ENCODE data around the gene PTCH1. TPM values are rescaled to one million over a fixed set of nuclear protein-coding genes. Genes with fewer than 3 reads are reported as not detected.

Gene PTCH1
- total and polyA plus RNA-seq, 2 donors (not counting 1 experiment from before 2014, with no cell fraction given) = 3.5 to 13.8 TPM

GRCh38 chr9:95436416-95436815 lies 80.4 kb downstream of the PTCH1 start:
- TF ChIP-seq EZH2 (IDR thresholded peaks at IDR 0.05; ENCODE audit: borderline replicate concordance, insufficient read depth, low read depth, low read length, poor library complexity, severe bottlenecking) = no peak
- TF ChIP-seq, protein P1, sequence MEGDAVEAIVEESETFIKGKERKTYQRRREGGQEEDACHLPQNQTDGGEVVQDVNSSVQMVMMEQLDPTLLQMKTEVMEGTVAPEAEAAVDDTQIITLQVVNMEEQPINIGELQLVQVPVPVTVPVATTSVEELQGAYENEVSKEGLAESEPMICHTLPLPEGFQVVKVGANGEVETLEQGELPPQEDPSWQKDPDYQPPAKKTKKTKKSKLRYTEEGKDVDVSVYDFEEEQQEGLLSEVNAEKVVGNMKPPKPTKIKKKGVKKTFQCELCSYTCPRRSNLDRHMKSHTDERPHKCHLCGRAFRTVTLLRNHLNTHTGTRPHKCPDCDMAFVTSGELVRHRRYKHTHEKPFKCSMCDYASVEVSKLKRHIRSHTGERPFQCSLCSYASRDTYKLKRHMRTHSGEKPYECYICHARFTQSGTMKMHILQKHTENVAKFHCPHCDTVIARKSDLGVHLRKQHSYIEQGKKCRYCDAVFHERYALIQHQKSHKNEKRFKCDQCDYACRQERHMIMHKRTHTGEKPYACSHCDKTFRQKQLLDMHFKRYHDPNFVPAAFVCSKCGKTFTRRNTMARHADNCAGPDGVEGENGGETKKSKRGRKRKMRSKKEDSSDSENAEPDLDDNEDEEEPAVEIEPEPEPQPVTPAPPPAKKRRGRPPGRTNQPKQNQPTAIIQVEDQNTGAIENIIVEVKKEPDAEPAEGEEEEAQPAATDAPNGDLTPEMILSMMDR (IDR thresholded peaks at IDR 0.05) = no peak
- CTCF ChIA-PET = no interaction called here

GRCh38 chr9:95435074-95435728 lies 81.6 kb downstream of the PTCH1 start:
- Mint-ChIP-seq H3K27me3 (peaks cover 17% of the 10 kb centered on the region), H3K9me3 (ENCODE audit: insufficient read depth) (peaks cover 4% of the 10 kb centered on the region), H3K4me1 (peaks cover 3% of the 10 kb centered on the region), H3K4me3 (no peak overlapping the region), H3K27ac (no peak overlapping the region)
- CTCF ChIA-PET = interaction anchor here (0.6 kb wide), 1 partner anchor 64 kb away, joined by 3 read pairs; no protein-coding TSS in a partner anchor
- peaks cover 1 to 12% (median 5%) of the 10 kb centered on the region in 3 donors for H3K9me3 ChIP-seq (ENCODE audit: control extremely low read depth in 1 of 3, control insufficient read depth in 2 of 3, insufficient read depth in 1 of 3, low read length in 2 of 3)
- POLR2A ChIA-PET = no interaction called here
- H3K79me2 ChIP-seq (ENCODE audit: control insufficient read depth, insufficient read depth, low read length) = no peaks in the 10 kb centered on the region
- no peaks in the 10 kb centered on the region for H3K4me1 ChIP-seq (ENCODE audit: control insufficient read depth in 2 of 2, insufficient read depth in 2 of 2, low read length in 2 of 2)
- H4K20me1 ChIP-seq (ENCODE audit: control insufficient read depth, insufficient read depth, low read length, poor library complexity, severe bottlenecking) = no peaks in the 10 kb centered on the region
- no peak overlapping the region for H3K4me2 ChIP-seq (replicated peaks; ENCODE audit: low read depth, low read length, poor library complexity, severe bottlenecking)
- H3K4me3 ChIP-seq (ENCODE audit: control extremely low read depth in 1 of 5, extremely low read depth in 1 of 5, insufficient read depth in 1 of 5, low read depth in 2 of 5, low read length in 4 of 5) = no peak overlapping the region
- TF ChIP-seq, protein P1 (IDR thresholded peaks at IDR 0.05) = no peak
- no peak for TF ChIP-seq EZH2 (IDR thresholded peaks at IDR 0.05; ENCODE audit: borderline replicate concordance, insufficient read depth, low read depth, low read length, poor library complexity, severe bottlenecking)
- no peak overlapping the region for H2AFZ ChIP-seq (ENCODE audit: insufficient read depth, low read depth, low read length, poor library complexity, severe bottlenecking)
- no peak for DNase-seq
- peaks cover 0 to 9% (median under 1%) of the 10 kb centered on the region in 4 experiments for H3K27me3 ChIP-seq (replicated peaks in 1 of 4; ENCODE audit: control extremely low read depth in 1 of 4, control insufficient read depth in 3 of 4, insufficient read depth in 4 of 4, low read length in 3 of 4)
- H3K27ac ChIP-seq (ENCODE audit: low read length in 2 of 2) = no peak overlapping the region
- intact Hi-C loops (cut with micrococcal nuclease) = no loop called here
- ATAC-seq (ENCODE audit: low read depth) = no peak
- H3K9ac ChIP-seq (ENCODE audit: low read length) = no peak overlapping the region
- no peaks in the 10 kb centered on the region for H3K36me3 ChIP-seq (replicated peaks in 1 of 2; ENCODE audit: control extremely low read depth in 1 of 2, control insufficient read depth in 1 of 2, extremely low read depth in 1 of 2, insufficient read depth in 2 of 2, low read length in 1 of 2)
- 90% methylated on average over 6 of the region's 6 CpGs for WGBS (ENCODE audit: insufficient coverage)

More at GRCh38 chr9:95436416-95436815, 80.4 kb downstream of the PTCH1 start:
- WGBS (ENCODE audit: insufficient coverage) = no CpG with 5 or more reads among the region's 7 CpGs
- Mint-ChIP-seq H3K27me3 (peaks cover 23% of the 10 kb centered on the region), H3K27ac (no peak overlapping the region), H3K9me3 (ENCODE audit: insufficient read depth) (peaks cover 3% of the 10 kb centered on the region), H3K4me3 (no peak overlapping the region), H3K4me1 (peaks cover 12% of the 10 kb centered on the region)
- POLR2A ChIA-PET = no interaction called here
- H3K4me3 ChIP-seq (ENCODE audit: control extremely low read depth in 1 of 5, extremely low read depth in 1 of 5, insufficient read depth in 1 of 5, low read depth in 2 of 5, low read length in 4 of 5) = no peak overlapping the region
- H3K9ac ChIP-seq (ENCODE audit: low read length) = no peak overlapping the region
- ATAC-seq (ENCODE audit: low read depth) (no peak), DNase-seq (no peak)
- peaks cover 0 to 5% of the 10 kb centered on the region in 2 donors for H3K4me1 ChIP-seq (ENCODE audit: control insufficient read depth in 2 of 2, insufficient read depth in 2 of 2, low read length in 2 of 2)
- H4K20me1 ChIP-seq (ENCODE audit: control insufficient read depth, insufficient read depth, low read length, poor library complexity, severe bottlenecking) = no peaks in the 10 kb centered on the region
- no peak overlapping the region for H3K4me2 ChIP-seq (replicated peaks; ENCODE audit: low read depth, low read length, poor library complexity, severe bottlenecking)
- intact Hi-C loops (cut with micrococcal nuclease) = no loop called here
- peaks cover 0 to 3% (median 1%) of the 10 kb centered on the region in 4 experiments for H3K27me3 ChIP-seq (replicated peaks in 1 of 4; ENCODE audit: control extremely low read depth in 1 of 4, control insufficient read depth in 3 of 4, insufficient read depth in 4 of 4, low read length in 3 of 4)
- H3K79me2 ChIP-seq (ENCODE audit: control insufficient read depth, insufficient read depth, low read length) = no peaks in the 10 kb centered on the region
- no peaks in the 10 kb centered on the region for H3K36me3 ChIP-seq (replicated peaks in 1 of 2; ENCODE audit: control extremely low read depth in 1 of 2, control insufficient read depth in 1 of 2, extremely low read depth in 1 of 2, insufficient read depth in 2 of 2, low read length in 1 of 2)
- peaks cover 0 to 9% (median 0%) of the 10 kb centered on the region in 3 donors for H3K9me3 ChIP-seq (ENCODE audit: control extremely low read depth in 1 of 3, control insufficient read depth in 2 of 3, insufficient read depth in 1 of 3, low read length in 2 of 3)
- no peak overlapping the region for H2AFZ ChIP-seq (ENCODE audit: insufficient read depth, low read depth, low read length, poor library complexity, severe bottlenecking)
- no peak overlapping the region for H3K27ac ChIP-seq (ENCODE audit: low read length in 2 of 2)

All from B cell (primary cell).